Activated T-cell treated with anti-CD3 and anti-CD28 coated beads, Interleukin-2, amount 50 U/mL, for 4 hours (primary cell): ENCODE data around the gene PITPNC1. TPM values are rescaled to one million over a fixed set of nuclear protein-coding genes. Genes with fewer than 3 reads are reported as not detected.

Experiments used
- ATAC-seq, 2 donors: fragments of 200-7000 bp; cut with Tn5 transposase; one replicate each; pipeline ENCODE4 v1.10.0; 2021
- DNase-seq: peaks from one replicate; pipeline ENCODE4 v3.0.0-alpha.2; 2020
- H3K27me3 Mint-ChIP-seq: one replicate; pipeline ENCODE4 v1.8.0; 2021; ENCODE audit warnings: low read depth, mixed read lengths
- H3K36me3 Mint-ChIP-seq: one replicate; pipeline ENCODE4 v1.8.0; 2022; ENCODE audit warnings: mixed read lengths; ENCODE audit not compliant: insufficient read depth
- H3K4me1 Mint-ChIP-seq: one replicate; pipeline ENCODE4 v1.8.0; 2021; ENCODE audit warnings: low read depth, mixed read lengths
- H3K4me3 Mint-ChIP-seq: one replicate; pipeline ENCODE4 v1.8.0; 2021; ENCODE audit warnings: mild to moderate bottlenecking, moderate library complexity, mixed read lengths
- H3K9me3 Mint-ChIP-seq: one replicate; pipeline ENCODE4 v1.8.0; 2021; ENCODE audit warnings: mixed read lengths
- total RNA-seq, 3 donors: library from RNA; stranded (reverse); gene quantifications; one replicate each; pipeline ENCODE4 v1.2.1, GENCODE V29; 2021

PITPNC1 gene
- total RNA-seq, 3 donors from 2014 or later = 14.3 to 28.0 (median 19.7) TPM

DNA sequence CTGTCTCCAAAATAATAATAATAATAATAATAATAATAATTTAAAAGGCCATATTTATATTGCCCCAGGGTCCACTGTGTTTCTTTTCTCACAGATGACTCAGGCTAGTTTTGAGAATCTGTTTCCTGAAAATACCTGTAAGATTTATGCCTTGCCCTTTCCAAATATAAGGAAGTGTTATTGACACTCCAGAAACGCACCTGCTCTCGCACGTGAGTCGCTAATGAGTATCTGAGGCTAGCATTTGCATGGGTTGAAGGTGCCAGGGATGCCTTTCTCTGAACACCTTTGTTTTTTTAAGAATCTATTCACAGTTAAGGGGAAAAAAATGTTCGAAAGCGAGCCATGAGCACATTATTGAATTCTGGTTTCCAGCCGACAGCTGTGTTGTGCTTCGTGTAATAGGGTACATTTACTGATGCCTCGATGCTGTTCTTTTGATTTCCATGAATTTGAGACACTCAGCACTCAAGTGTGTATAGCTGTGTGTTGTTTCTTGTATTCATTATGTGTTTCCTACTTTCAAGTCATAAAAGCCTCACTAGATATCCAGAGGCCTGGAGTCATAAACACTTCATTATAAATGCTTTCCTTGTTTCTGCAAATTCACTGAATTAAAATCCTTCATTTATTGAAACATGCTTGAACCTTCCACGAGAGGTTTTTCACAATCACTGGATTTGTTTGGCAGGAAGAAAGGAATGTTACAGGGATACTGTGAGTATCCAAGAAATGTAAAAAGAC, 295.7 kb downstream of the PITPNC1 start:
- no peak for ATAC-seq
- H3K9me3 Mint-ChIP-seq = no peaks in the 10 kb centered on the region

DNA sequence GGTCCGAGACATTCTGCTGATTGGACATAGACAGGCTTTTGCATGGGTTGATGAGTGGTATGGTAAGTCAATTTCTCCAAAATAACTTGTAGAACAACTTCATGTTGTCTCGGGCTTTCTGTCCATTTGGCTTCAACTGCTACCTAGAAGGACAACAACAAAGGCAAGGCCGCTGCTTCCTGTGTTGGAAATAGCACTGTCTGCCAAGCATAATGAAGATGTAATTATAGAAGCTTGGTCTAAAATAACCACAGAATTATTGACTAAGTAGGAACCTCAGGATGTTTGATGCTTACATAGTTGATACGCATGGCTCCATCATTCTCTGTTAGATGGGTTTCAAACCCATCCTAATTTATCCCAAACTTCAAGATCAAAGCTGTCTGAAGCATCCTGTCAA, 298.4 kb downstream of the PITPNC1 start:
- Mint-ChIP-seq H3K27me3 (no peaks in the 10 kb centered on the region), H3K9me3 (no peaks in the 10 kb centered on the region), H3K4me1 (peaks cover 3% of the 10 kb centered on the region), H3K36me3 (peaks cover 27% of the 10 kb centered on the region), H3K4me3 (no peak overlapping the region)
- ATAC-seq = no peak
- DNase-seq = no peak

More for the DNA sequence above, 295.7 kb downstream of the PITPNC1 start:
- Mint-ChIP-seq H3K4me3 (no peak overlapping the region), H3K36me3 (peaks cover 28% of the 10 kb centered on the region), H3K4me1 (no peaks in the 10 kb centered on the region), H3K27me3 (no peaks in the 10 kb centered on the region)
- DNase-seq = no peak

DNA sequence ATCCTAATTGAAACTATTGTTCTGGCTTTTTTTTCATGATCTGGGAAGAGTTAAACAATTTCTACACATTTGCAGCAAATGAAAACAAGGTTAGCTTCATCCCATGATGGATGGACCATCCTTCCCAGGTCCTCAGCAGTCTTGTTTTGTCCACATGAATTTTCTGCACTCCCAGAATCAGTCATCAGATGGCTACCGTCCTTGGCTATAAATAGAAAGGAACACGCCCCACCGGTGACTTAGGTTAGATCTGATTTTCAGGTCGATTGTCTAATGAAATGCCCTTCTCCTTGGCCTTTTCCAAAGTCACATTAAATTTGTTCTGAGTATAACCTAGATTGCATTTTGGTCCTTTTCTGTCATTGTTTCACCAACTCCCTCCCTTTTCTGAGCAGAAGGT, 299.2 kb downstream of the PITPNC1 start:
- ATAC-seq (no peak), DNase-seq (no peak)
- Mint-ChIP-seq H3K4me1 (peaks cover 4% of the 10 kb centered on the region), H3K9me3 (no peaks in the 10 kb centered on the region), H3K36me3 (peaks cover 30% of the 10 kb centered on the region), H3K4me3 (no peak overlapping the region), H3K27me3 (no peaks in the 10 kb centered on the region)

DNA sequence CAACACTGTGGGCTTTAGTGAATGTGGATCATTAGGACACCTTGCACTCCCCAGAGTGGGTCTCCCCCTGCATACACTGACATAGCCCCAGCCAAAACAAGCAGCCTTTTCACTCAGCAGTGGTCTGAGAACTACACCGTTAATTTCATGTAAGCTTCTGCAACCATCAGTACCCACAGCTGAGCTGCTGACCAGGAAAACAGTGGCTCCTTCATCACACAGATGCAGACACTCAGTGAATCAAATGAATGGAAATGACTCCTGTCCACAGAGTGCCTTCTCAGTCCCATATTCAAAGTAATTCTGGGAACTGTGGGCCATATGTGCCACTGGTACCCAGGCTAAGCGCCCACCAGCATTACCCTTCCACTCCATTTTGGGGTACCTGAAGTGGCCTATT, 301.3 kb downstream of the PITPNC1 start:
- ATAC-seq = no peak
- H3K27me3 Mint-ChIP-seq = no peaks in the 10 kb centered on the region
- peaks cover 23% of the 10 kb centered on the region for H3K36me3 Mint-ChIP-seq
- no peak overlapping the region for H3K4me3 Mint-ChIP-seq
- H3K9me3 Mint-ChIP-seq = no peaks in the 10 kb centered on the region
- peaks cover 4% of the 10 kb centered on the region for H3K4me1 Mint-ChIP-seq
- no peak for DNase-seq

DNA sequence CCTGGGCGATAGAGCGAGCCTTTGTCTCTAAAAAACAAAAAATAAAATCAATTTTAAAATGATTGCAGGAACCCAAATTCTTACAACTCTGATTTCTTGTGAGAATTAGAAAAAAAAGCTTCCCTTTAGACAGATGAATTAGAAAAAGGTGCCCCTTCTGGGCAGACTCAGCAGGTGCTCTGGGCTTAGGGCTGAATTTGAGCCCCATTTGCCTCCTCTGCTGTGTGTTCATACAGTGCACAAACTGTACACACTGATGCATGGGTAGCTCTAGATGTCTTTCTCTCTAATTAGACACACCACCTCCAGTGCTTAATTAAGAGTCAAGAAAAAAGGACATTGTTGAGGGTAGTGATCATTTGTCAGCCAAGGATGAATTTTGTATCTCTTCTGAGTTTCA, 302.1 kb downstream of the PITPNC1 start:
- Mint-ChIP-seq H3K4me1 (peaks cover 4% of the 10 kb centered on the region), H3K4me3 (no peak overlapping the region), H3K36me3 (peaks cover 22% of the 10 kb centered on the region), H3K27me3 (no peaks in the 10 kb centered on the region), H3K9me3 (no peaks in the 10 kb centered on the region)
- no peak for ATAC-seq
- DNase-seq = no peak

DNA sequence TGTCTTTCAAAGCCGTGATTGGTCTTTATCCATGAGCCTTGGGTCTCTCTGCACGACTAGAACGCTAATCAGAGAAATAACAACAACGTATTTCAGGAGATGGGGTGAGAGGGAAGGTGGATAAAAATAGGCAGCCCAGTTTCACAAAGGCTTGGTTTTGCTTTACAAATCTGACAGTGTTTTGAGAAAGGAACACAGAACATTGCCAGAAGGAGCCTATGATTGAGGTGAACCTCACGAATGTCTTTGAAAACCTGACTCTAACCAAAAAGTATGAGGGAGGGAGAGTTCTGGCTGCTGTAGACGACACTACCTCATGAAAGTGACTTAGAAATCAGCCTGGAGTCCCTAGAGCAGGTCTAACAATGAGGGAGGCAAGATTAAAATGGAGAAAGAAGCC, 302.6 kb downstream of the PITPNC1 start:
- Mint-ChIP-seq H3K4me1 (peaks cover 4% of the 10 kb centered on the region), H3K36me3 (peaks cover 22% of the 10 kb centered on the region), H3K27me3 (no peaks in the 10 kb centered on the region), H3K9me3 (no peaks in the 10 kb centered on the region), H3K4me3 (no peak overlapping the region)
- DNase-seq (no peak), ATAC-seq (no peak)

DNA sequence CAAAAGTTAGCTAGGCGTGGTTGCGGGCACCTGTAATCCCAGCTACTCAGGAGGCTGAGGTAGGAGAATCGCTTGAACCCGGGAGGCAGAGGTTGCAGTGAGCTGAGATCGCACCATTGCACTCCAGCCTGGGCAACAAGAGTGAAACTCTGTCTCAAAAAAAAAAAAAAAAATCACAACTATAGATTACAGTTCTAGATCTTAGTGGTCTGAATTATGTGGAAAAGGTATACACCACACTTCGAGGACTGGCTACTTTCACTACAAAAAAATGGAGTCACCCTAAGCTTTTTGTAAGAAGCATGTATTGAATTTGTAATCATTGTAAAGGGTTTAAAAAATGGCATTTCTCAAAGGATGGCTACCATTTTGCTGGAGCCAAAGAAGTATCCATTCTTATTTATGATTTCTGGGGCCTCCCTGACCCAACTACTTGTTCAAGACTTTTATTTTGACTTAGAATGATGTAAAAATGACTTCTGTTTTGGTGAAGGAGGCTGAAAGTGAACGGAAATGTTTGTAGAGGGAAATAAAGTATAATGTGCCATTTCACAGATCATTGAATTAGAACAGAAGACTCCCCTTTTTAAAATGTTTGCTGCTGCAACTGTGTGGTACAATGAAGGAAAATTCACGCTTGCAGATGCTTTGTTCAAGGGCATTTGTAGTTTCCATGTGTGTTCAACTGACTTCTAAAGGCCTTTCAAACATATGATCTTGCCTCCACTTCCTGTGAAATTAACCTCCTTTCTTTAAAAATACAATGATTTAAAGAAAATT, 303.6 kb downstream of the PITPNC1 start:
- DNase-seq (no peak), ATAC-seq (no peak)
- H3K9me3 Mint-ChIP-seq = no peaks in the 10 kb centered on the region
- peaks cover 14% of the 10 kb centered on the region for H3K36me3 Mint-ChIP-seq
- H3K27me3 Mint-ChIP-seq = no peaks in the 10 kb centered on the region
- peaks cover 4% of the 10 kb centered on the region for H3K4me1 Mint-ChIP-seq
- H3K4me3 Mint-ChIP-seq = no peak overlapping the region

DNA sequence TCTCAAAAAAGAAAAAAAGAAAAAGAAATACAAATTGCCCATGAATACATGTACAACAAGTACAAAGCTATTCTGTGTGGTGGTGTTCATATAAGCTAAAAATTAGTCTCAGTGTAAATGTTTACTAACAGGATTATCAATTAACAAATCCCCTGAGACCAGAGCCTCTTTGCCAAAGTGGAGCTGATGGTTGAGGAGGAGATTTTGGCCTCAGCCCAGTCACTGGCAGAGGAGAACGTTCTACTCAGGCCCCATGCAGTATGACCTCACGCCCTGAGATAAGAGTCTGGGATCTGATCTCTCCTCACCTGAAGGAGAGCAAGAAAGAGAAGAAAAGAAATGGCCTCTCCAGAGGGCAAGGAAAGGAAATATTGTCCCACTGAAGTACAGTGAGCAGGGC, 305.1 kb downstream of the PITPNC1 start:
- H3K27me3 Mint-ChIP-seq = no peaks in the 10 kb centered on the region
- peaks cover 4% of the 10 kb centered on the region for H3K4me1 Mint-ChIP-seq
- ATAC-seq (no peak), DNase-seq (no peak)
- no peaks in the 10 kb centered on the region for H3K9me3 Mint-ChIP-seq
- H3K36me3 Mint-ChIP-seq = peaks cover 12% of the 10 kb centered on the region
- no peak overlapping the region for H3K4me3 Mint-ChIP-seq

DNA sequence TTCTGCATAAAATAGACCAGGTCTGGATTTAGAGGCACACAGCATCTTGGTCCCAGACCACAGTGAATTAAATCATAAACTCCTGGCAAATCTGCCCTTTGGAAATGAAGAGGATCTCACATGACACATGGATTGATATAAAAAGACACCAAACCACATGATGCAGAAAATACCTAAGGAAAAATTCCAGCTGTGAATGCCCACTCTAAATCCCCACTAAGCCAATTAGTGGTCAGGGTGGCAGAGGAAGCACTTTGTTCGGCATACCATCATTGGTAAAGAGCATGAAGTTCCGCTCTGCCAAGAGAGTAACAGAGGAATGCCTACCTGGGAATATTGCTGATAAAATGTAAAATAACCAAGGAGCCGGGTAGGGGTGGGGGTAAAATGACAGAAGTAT, 308.3 kb downstream of the PITPNC1 start:
- ATAC-seq = no peak
- H3K4me1 Mint-ChIP-seq = peaks cover 6% of the 10 kb centered on the region
- H3K36me3 Mint-ChIP-seq = peaks cover 14% of the 10 kb centered on the region

DNA sequence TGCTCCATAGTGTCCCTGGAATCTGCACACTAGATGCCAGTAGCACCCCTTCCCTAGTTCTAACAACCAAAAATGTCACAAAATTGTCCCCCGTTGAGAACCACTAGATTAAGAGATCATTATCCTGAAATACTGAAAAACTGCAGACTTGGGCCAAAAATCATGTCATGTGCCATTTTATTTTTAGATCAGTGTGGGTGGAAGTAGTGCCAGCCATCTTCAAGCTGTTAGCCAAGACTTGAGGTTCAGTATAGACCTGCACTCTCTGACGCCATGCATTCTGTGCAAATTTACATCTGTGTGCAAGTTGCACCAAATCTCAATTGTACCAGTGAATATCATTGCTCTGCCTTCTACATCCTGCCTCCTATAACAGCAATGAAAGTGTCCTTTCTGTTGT, 309.2 kb downstream of the PITPNC1 start:
- H3K36me3 Mint-ChIP-seq = peaks cover 10% of the 10 kb centered on the region
- no peaks in the 10 kb centered on the region for H3K27me3 Mint-ChIP-seq
- H3K9me3 Mint-ChIP-seq = no peaks in the 10 kb centered on the region
- H3K4me1 Mint-ChIP-seq = peaks cover 4% of the 10 kb centered on the region
- DNase-seq (no peak), ATAC-seq (no peak)
- no peak overlapping the region for H3K4me3 Mint-ChIP-seq

More for the DNA sequence above, 308.3 kb downstream of the PITPNC1 start:
- no peaks in the 10 kb centered on the region for H3K27me3 Mint-ChIP-seq
- DNase-seq = no peak
- H3K9me3 Mint-ChIP-seq = no peaks in the 10 kb centered on the region
- H3K4me3 Mint-ChIP-seq = no peak overlapping the region

DNA sequence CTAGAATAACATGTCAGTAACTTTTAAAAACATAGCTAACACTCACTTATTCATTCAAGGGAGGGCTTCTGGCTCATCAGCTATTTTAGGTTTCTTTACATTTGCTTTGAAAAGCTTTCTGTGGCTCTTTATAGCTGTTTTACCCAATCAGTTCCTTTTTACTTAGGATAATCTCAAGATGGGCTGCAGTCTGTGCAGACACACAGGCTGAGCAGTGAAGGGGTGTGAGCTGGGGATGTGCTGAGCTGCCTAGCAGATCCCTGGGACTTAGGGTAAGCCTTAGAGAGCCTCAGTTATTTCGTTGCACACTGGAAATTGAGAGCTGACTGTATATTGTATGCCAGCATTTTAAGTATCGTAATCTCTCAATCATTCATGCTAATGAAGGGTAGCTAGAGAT, 310.4 kb downstream of the PITPNC1 start:
- Mint-ChIP-seq H3K27me3 (no peaks in the 10 kb centered on the region), H3K4me3 (no peak overlapping the region), H3K36me3 (peaks cover 14% of the 10 kb centered on the region), H3K9me3 (no peaks in the 10 kb centered on the region), H3K4me1 (peaks cover 4% of the 10 kb centered on the region)
- DNase-seq (no peak), ATAC-seq (no peak)

DNA sequence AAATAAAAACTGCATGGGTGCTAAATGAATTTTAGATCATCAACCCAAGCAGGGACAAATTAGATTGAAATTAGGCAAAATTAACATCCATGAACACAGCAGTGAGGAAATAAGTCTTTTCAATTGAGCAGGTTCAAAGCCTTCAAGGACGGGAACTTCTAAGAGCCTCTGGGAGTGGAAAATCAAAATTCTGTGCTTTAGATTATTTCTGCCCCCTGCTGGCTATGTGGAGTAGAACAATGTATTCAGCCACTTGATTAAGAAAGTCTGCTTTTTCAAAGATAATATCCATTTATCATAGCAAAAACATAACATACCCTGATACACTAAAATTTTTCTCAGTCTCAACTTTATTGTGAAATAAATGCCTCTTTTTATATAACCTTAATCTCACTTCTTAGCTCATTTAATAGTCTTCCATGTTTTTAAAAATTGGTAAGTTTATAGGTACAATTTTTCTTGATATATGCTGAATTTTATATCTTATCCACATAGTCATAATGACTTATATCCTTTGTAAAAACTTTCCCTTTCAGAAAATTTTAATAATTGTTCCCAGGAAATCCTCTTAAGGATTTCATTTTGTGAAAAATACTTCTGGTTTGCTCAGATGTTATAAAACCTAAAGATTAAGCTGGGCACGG, 312.6 kb downstream of the PITPNC1 start:
- Mint-ChIP-seq H3K9me3 (no peaks in the 10 kb centered on the region), H3K4me3 (no peak overlapping the region), H3K36me3 (peaks cover 25% of the 10 kb centered on the region), H3K27me3 (no peaks in the 10 kb centered on the region), H3K4me1 (peaks cover 4% of the 10 kb centered on the region)
- DNase-seq (peak; percentile 34), ATAC-seq (peak in 1 of 2 donors; percentile 52)

DNA sequence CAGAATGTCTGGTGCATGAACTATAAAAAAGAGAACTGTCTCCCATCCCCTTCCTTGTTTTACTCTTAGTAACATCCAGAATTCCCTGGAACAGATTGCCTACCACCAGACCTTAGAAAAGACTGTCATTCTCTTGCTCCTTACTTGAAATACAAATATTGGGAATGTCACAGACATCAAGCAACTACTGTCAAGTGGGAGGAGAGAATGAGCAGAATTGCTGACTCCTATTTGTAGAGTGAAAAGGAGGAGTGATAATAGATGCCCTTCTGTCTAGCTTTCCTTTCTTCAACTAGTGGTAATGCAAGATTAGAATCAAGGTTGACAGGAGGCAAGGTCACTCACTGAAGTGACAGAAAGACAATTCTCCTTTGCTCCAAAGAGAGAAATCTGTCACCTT, 316.7 kb downstream of the PITPNC1 start:
- DNase-seq (no peak), ATAC-seq (no peak)
- no peaks in the 10 kb centered on the region for H3K9me3 Mint-ChIP-seq
- H3K36me3 Mint-ChIP-seq = peaks cover 21% of the 10 kb centered on the region
- peaks cover 4% of the 10 kb centered on the region for H3K4me1 Mint-ChIP-seq
- H3K4me3 Mint-ChIP-seq = no peak overlapping the region
- no peaks in the 10 kb centered on the region for H3K27me3 Mint-ChIP-seq

DNA sequence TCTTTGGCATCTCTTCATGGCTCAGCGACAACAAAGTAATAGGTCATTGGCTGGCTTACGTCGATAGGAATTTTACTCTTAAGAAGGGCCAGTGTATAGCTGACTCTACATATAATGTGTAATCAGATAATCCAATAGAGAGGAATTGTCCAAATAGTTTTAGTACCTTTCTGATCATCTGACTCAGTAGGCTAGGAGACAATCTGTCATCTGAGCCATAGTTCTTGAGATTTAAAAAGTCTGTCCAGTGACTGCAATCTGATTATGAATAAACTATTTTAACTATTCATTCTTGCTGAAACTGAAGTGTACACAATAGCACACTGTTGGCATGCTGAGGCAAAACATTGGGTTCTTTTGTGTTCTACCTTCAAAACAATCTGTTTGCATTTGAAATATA, 319.3 kb downstream of the PITPNC1 start:
- H3K36me3 Mint-ChIP-seq = peaks cover 21% of the 10 kb centered on the region
- H3K27me3 Mint-ChIP-seq = no peaks in the 10 kb centered on the region
- no peaks in the 10 kb centered on the region for H3K9me3 Mint-ChIP-seq
- DNase-seq = no peak
- H3K4me1 Mint-ChIP-seq = no peaks in the 10 kb centered on the region
- no peak overlapping the region for H3K4me3 Mint-ChIP-seq
- no peak for ATAC-seq
